HUES64 (cell line): ENCODE measurements around the gene P4HA1.

Experiments used
- H3K27ac ChIP-seq: 2 replicates; pipeline ENCODE4 v1.7.0; 2013; ENCODE audit warnings: low read depth, low read length, inconsistent platforms
- H3K27me3 ChIP-seq: 2 replicates; pipeline ENCODE4 v1.6.1; 2013; ENCODE audit warnings: mild to moderate bottlenecking, low read length; ENCODE audit not compliant: insufficient read depth
- H3K36me3 ChIP-seq: 2 replicates; pipeline ENCODE4 v1.6.1; 2013; ENCODE audit warnings: mild to moderate bottlenecking, low read length; ENCODE audit not compliant: insufficient read depth
- H3K4me1 ChIP-seq: 2 replicates; pipeline ENCODE4 v1.6.1; 2013; ENCODE audit warnings: mild to moderate bottlenecking, low read length, moderate library complexity; ENCODE audit not compliant: insufficient read depth
- H3K4me3 ChIP-seq: 2 replicates; pipeline ENCODE4 v1.5.1; 2013; ENCODE audit warnings: mild to moderate bottlenecking, low read length, moderate library complexity
- H3K9ac ChIP-seq: 2 replicates; pipeline ENCODE4 v1.6.1; 2013; ENCODE audit warnings: mild to moderate bottlenecking, low read depth, low read length
- H3K9me3 ChIP-seq: 2 replicates; pipeline ENCODE4 v1.6.1; 2013; ENCODE audit warnings: low read depth, low read length; ENCODE audit not compliant: insufficient read depth
- WGBS: fragments of 150-250, 120-280 bp; methylation state at CpG from one replicate; pipeline ENCODE4 v1.1.7; 2013; ENCODE audit warnings: missing lambda C conversion rate; 5-methylcytosine and 5-hydroxymethylcytosine counted together

Gene P4HA1

DNA sequence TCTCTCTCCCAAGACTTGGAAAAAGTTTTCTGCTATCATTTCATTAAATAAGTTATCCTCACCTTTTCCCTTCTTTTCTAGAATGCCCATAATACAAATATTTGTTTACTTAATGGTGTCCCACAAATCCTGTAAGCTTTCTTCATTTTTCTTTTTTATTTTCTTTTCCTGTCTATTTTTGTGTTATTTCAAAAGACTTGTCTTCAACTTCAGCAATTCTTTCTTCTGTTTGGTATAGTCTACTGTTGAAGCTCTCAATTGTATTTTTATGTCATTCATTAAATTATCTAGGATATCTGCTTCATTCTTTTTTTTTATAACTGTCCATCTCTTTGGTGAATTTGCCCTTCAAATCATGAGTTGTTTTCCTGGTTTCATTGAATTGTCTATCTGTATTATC is 117.0 kb downstream of the P4HA1 start:
- no peak overlapping the region for H3K9ac ChIP-seq
- H3K9me3 ChIP-seq = peaks cover 26% of the 10 kb centered on the region
- H3K27me3 ChIP-seq = no peaks in the 10 kb centered on the region
- no peak overlapping the region for H3K27ac ChIP-seq
- H3K4me3 ChIP-seq = no peak overlapping the region
- H3K4me1 ChIP-seq = no peaks in the 10 kb centered on the region
- H3K36me3 ChIP-seq = no peaks in the 10 kb centered on the region

DNA sequence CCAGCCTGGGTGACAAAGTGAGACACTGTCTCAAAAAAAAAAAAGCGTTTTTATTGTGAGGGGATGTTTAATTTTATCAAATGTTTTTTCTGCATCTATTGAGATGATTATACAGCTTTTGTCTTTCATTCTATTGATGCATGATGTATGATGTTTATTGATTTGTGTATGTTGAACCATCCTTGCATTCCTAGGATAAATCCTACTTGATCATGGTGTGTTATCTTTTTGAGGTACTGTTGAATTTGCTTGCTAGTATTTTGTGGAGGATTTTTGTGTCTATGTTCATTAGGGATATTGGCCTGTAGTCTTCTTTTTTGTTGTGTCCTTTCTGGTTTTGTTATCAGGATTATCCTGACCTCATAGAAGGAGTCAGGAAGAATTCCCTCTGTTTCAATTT is 119.8 kb downstream of the P4HA1 start:
- Histone ChIP-seq H3K9ac (no peak overlapping the region), H3K27ac (no peak overlapping the region), H3K4me3 (no peak overlapping the region), H3K36me3 (no peaks in the 10 kb centered on the region), H3K9me3 (peaks cover 26% of the 10 kb centered on the region), H3K4me1 (no peaks in the 10 kb centered on the region), H3K27me3 (no peaks in the 10 kb centered on the region)
- WGBS = 100% methylated on average over 1 of the region's 1 CpG
